Type B pancreatic cell (in vitro differentiated cells): ENCODE measurements around the gene PHYKPL. TPM values are rescaled to one million over a fixed set of nuclear protein-coding genes. Genes with fewer than 3 reads are reported as not detected.

Experiments used
- DNase-seq: peaks from one replicate; pipeline ENCODE4 v3.0.0; 2021; ENCODE audit warnings: mixed read lengths; ENCODE audit not compliant: unreplicated experiment; ENCODE audit errors: extremely low spot score
- H3K27ac Mint-ChIP-seq: 2 replicates; pipeline ENCODE4 v1.8.0; 2021; ENCODE audit warnings: mild to moderate bottlenecking, mixed read lengths
- H3K27me3 Mint-ChIP-seq: 2 replicates; pipeline ENCODE4 v1.8.0; 2021; ENCODE audit warnings: mixed read lengths
- H3K36me3 Mint-ChIP-seq: 2 replicates; pipeline ENCODE4 v1.8.0; 2021; ENCODE audit warnings: mixed read lengths
- H3K4me1 Mint-ChIP-seq: one replicate; pipeline ENCODE4 v1.8.0; 2021; ENCODE audit warnings: mixed read lengths; ENCODE audit not compliant: unreplicated experiment
- H3K4me3 Mint-ChIP-seq: 2 replicates; pipeline ENCODE4 v1.8.0; 2021; ENCODE audit warnings: mild to moderate bottlenecking, mixed read lengths
- H3K9me3 Mint-ChIP-seq: 2 replicates; pipeline ENCODE4 v1.8.0; 2021; ENCODE audit warnings: mixed read lengths
- total RNA-seq: library from RNA; stranded (reverse); gene quantifications from 2 replicates; pipeline ENCODE4 v1.2.1, GENCODE V29; 2021; ENCODE audit warnings: low replicate concordance
- TF ChIP-seq, protein P1 (sequence below): fragments of 200-600 bp; sonication (generic); conservative IDR thresholded peaks from 2 replicates; pipeline ENCODE4 v1.5.0; 2021; ENCODE audit warnings: antibody characterized with exemption, mild to moderate bottlenecking

PHYKPL gene
- total RNA-seq, 1 donor from 2014 or later: 76.2 TPM

DNA sequence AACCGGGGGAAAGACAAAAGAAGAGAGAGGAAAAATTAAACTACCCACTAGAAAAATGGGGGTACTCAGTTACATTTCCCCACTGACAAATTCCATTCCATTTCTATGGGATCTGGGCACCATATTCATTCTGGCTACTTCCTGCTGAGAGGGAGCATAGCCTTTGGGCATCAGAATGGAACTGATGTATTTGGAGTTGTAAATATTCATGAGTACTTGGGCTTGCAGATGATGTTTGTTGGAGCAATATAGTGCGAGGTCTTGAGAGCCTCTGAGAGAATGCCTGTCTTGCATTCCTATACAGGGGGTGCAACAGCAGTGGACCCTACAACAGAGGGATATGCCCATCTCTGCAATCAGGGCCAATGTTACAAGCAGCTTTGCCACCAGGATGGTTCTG, 62.1 kb downstream of the PHYKPL start:
- no peaks in the 10 kb centered on the region for H3K9me3 Mint-ChIP-seq
- H3K4me3 Mint-ChIP-seq: no peak overlapping the region
- no peaks in the 10 kb centered on the region for H3K36me3 Mint-ChIP-seq
- peaks cover 10% of the 10 kb centered on the region for H3K27me3 Mint-ChIP-seq
- no peak overlapping the region for H3K27ac Mint-ChIP-seq
- no peaks in the 10 kb centered on the region for H3K4me1 Mint-ChIP-seq
- TF ChIP-seq, protein P1, sequence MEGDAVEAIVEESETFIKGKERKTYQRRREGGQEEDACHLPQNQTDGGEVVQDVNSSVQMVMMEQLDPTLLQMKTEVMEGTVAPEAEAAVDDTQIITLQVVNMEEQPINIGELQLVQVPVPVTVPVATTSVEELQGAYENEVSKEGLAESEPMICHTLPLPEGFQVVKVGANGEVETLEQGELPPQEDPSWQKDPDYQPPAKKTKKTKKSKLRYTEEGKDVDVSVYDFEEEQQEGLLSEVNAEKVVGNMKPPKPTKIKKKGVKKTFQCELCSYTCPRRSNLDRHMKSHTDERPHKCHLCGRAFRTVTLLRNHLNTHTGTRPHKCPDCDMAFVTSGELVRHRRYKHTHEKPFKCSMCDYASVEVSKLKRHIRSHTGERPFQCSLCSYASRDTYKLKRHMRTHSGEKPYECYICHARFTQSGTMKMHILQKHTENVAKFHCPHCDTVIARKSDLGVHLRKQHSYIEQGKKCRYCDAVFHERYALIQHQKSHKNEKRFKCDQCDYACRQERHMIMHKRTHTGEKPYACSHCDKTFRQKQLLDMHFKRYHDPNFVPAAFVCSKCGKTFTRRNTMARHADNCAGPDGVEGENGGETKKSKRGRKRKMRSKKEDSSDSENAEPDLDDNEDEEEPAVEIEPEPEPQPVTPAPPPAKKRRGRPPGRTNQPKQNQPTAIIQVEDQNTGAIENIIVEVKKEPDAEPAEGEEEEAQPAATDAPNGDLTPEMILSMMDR: no peak
- no peak for DNase-seq

DNA sequence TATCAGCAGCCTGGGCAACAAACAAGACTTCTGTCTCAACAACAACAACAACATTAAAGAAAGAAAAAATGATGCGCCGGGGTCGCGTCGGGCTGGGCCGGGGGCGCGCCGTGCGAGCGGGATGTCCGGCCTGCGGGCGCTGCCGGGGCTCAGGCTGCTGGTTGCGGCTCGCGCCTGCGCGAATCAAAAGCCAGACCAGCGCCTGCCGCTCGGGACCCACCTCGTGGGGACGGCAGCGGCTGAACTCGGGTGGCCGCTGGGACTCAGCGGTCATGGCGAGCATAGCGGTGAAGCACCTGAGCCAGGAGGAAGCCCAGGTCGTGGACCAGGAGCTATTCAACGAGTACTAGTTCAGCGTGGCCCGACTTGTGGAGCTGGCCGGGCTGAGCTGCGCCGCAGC, 67.0 kb downstream of the PHYKPL start:
- H3K4me1 Mint-ChIP-seq: no peaks in the 10 kb centered on the region
- H3K27me3 Mint-ChIP-seq: peaks cover 37% of the 10 kb centered on the region
- no peak for DNase-seq
- TF ChIP-seq, protein P1: no peak
- no peak overlapping the region for H3K27ac Mint-ChIP-seq
- no peaks in the 10 kb centered on the region for H3K36me3 Mint-ChIP-seq
- H3K4me3 Mint-ChIP-seq: no peak overlapping the region
- H3K9me3 Mint-ChIP-seq: no peaks in the 10 kb centered on the region

DNA sequence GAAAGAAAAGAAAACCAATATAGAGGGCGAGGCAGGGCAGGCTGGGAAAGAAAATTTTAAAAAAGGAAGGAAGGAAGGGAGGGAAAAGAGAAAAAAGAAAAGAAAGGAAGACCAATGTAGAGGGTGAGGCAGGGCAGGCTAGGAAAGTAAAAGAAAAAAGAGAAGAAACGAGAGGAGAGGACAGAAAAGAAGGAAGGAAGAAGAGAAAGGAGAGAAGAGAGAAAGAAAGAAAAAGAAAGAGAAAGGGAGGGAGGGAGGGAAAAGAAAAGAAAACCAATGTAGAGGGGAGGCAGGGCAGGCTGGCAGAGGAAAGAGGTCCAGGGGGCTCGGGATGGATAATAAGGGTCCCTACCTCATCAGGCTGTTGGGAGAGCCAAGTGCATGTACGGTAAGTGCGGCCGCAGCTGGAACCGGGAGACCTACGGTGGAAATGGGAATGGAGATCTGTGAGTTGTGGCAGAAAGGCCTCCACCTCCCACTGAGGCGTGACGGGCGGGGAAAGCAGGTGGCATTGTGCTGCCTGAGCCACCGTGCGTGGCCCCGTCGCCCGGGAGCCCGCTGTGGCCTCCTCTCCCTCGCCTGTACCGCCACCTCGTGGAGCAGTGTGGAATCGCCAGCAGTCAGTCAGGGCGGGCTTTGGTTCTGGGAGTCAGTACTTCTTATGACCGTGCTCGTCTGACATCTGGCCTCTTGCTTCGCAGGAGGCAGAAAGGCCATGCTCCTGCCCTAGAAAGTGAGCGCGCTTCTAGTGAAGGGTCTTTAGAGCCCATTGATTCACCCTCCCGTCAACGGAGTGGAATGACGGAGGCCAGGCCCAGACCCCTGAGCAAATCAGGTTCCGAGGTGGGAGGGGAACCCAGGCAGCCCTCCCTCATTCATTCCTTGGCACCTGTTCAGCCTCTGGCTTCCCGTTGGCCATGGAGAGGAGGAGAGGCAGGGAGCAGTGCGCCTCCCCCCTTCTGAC, 68.5 kb downstream of the PHYKPL start:
- TF ChIP-seq, protein P1: peak; percentile 99
- peaks cover 32% of the 10 kb centered on the region for H3K27me3 Mint-ChIP-seq
- peak; percentile 94 for DNase-seq
- no peaks in the 10 kb centered on the region for H3K4me1 Mint-ChIP-seq
- no peaks in the 10 kb centered on the region for H3K36me3 Mint-ChIP-seq
- H3K4me3 Mint-ChIP-seq: peak overlapping the region; percentile 61
- no peak overlapping the region for H3K27ac Mint-ChIP-seq
- no peaks in the 10 kb centered on the region for H3K9me3 Mint-ChIP-seq

DNA sequence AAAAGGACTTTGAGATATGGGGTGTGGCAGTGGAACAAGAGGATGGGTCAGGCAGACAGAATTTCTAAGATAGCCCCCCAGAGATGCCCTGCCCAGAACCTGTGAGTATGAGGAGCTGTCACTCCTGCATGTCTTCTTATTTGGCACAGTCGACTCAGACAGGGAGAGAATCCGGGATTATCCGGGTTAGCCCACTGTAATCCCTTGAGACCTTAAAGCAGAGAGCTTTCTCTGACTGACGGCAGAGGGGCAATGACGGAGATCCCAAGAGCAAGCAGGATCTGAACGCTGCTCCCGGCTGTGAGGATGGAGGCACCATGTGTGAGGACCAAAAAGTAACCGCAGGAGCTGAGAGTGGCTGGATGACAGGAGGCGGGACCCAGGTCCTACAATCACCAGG, 70.1 kb downstream of the PHYKPL start:
- H3K27ac Mint-ChIP-seq: no peak overlapping the region
- H3K27me3 Mint-ChIP-seq: peaks cover 28% of the 10 kb centered on the region
- no peaks in the 10 kb centered on the region for H3K4me1 Mint-ChIP-seq
- TF ChIP-seq, protein P1: no peak
- no peaks in the 10 kb centered on the region for H3K36me3 Mint-ChIP-seq
- H3K9me3 Mint-ChIP-seq: no peaks in the 10 kb centered on the region
- no peak for DNase-seq
- no peak overlapping the region for H3K4me3 Mint-ChIP-seq

DNA sequence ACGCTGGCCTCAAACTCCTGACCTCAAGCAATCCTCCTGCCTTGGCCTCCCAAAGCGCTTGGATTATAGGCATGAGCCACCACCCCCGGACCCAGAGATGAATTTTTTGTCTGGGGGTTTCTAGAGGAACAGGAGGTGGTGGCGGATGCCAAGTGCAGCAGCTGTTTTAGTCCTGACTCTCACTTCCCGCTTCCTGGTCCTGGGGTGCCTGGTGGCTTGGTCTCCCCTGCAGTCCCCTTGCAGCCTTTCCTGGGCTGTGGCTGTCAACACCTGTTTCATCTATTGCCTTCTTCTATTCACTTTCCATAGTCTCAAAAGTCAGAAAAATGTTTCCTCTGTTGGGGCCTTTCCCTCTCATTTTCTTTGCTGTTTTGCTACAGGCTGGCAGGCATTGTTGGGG, 72.4 kb downstream of the PHYKPL start:
- H3K9me3 Mint-ChIP-seq: no peaks in the 10 kb centered on the region
- TF ChIP-seq, protein P1: no peak
- no peak overlapping the region for H3K27ac Mint-ChIP-seq
- H3K4me1 Mint-ChIP-seq: no peaks in the 10 kb centered on the region
- H3K27me3 Mint-ChIP-seq: peaks cover 28% of the 10 kb centered on the region
- H3K36me3 Mint-ChIP-seq: no peaks in the 10 kb centered on the region
- no peak overlapping the region for H3K4me3 Mint-ChIP-seq
- no peak for DNase-seq

Other genes with a start within 250 kb of the PHYKPL start
- gene PROP1, start 236.6 kb downstream of the PHYKPL start, total RNA-seq: not detected in 2 replicates
- gene N4BP3, start 119.3 kb downstream of the PHYKPL start, total RNA-seq: 6.6 and 11.2 TPM in 2 replicates
- gene RMND5B, start 101.8 kb downstream of the PHYKPL start, total RNA-seq: 41.8 and 52.1 TPM in 2 replicates
- 136 and 161 TPM in 2 replicates for gene NHP2, start 78.9 kb downstream of the PHYKPL start, total RNA-seq
- gene GMCL2, start 45.4 kb downstream of the PHYKPL start, total RNA-seq: not detected in 2 replicates
- 174 and 245 TPM in 2 replicates for gene HNRNPAB, start 28.3 kb downstream of the PHYKPL start, total RNA-seq